NCI-H460 (cell line): ENCODE results near the gene HERC2. TPM values are rescaled to one million over a fixed set of nuclear protein-coding genes. Genes with fewer than 3 reads are reported as not detected.
"Not testable (repeated sequence)": the region's sequence is repeated elsewhere in the genome, so short reads cannot be mapped to it uniquely, and the experiment has no call there.

ENCODE experiments used
- DNase-seq: peaks from one replicate; pipeline ENCODE4 v3.0.0-alpha.2; 2016; ENCODE audit warnings: low read depth; ENCODE audit errors: extremely low read depth
- total RNA-seq: library from RNA; depleted of rRNA; stranded (reverse); fragments of >200 nt; shearing (Covaris generic); gene quantifications from 2 replicates; pipeline ENCODE4 v1.2.3, GENCODE V29; 2014

HERC2 gene
- total RNA-seq, 1 experiment from 2014 or later = 32.7 TPM

DNA sequence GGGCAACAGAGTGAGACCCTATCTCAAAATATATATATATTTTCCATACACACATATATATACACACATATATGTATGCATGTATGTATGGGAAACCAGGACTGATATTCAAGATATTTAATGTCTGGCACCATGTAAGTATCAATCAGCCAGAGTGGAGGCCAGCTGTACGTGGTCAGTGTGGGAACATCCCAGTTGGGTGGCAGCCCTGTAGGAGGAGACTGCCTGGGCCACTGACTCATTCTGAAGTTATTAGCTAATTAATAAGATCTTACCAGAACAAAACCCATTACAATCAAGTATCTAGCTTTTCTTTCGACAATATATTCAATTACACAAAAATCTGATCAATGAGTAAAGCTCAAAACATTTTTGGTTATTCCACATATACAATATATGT lies 137.8 kb downstream of the HERC2 start:
- DNase-seq = no peak

DNA sequence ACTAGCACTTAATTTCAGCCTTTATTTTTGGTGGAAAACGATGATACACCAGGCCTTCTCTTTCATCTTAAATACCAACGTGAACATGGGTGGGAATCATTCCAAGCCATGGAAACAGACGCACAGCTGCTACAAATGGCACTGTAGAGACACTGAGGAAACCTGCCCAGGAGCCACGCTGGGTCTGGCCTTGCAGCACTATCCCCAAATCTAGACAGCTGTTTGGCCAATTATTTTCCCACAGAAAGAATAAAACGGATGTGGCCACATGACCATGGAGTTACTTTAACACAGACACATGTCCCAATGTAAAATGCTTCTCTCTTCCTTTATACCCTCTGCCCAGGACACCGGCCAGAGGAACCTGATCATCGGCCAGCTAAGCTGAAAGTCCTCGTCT lies 139.2 kb downstream of the HERC2 start:
- DNase-seq = no peak

DNA sequence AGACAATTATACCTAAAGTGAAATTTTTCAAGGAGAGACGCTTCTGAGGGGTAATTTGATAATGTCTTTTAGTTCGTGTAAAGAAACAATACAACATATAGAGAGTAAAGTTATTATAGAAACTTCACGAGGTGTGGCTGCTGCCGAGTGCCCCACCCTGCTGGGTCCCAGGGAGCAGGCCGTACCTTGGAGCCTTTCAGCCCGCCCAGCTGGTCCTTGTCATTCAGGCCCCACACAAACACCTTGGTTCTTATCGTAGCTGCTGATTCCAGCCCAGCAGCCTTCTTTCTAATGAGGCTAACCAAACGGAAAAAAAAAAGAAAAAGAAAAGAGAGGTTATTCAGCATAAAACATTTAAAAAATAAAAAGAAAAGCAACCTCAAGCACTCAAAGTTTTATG lies 139.8 kb downstream of the HERC2 start:
- DNase-seq = no peak

GRCh38 chr15:28181366-28181765 lies 140.6 kb downstream of the HERC2 start:
- DNase-seq = no peak

- DNase-seq = no peak
Measured at GRCh38 chr15:28179270-28179669, 142.7 kb downstream of the HERC2 start.

- DNase-seq = no peak
Measured at GRCh38 chr15:28178727-28179126, 143.3 kb downstream of the HERC2 start.

DNA sequence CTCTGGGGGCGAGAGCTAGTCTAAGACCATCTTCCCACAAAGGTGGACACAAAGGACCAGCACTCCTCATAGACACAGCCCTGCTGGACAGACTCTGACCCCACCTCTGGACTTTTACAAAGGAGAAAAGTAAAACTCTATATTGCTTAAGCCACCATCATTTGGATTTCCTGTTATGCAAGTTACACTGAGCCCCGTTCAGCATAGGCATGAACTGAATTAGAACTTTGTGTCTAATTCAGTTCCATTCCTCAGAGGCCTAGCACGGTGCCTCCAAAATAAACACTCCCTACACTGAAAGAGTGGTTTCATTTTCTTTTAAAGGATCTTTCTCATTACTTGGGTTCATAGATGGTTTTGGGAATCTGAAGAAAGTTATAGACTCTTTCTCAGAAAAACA lies 143.7 kb downstream of the HERC2 start:
- DNase-seq = no peak

- no peak for DNase-seq
Measured at GRCh38 chr15:28169366-28169765, 152.6 kb downstream of the HERC2 start.

GRCh38 chr15:28168405-28169121 lies 153.4 kb downstream of the HERC2 start:
- not testable (repeated sequence) for DNase-seq

GRCh38 chr15:28167042-28167441 lies 154.9 kb downstream of the HERC2 start:
- DNase-seq = no peak

DNA sequence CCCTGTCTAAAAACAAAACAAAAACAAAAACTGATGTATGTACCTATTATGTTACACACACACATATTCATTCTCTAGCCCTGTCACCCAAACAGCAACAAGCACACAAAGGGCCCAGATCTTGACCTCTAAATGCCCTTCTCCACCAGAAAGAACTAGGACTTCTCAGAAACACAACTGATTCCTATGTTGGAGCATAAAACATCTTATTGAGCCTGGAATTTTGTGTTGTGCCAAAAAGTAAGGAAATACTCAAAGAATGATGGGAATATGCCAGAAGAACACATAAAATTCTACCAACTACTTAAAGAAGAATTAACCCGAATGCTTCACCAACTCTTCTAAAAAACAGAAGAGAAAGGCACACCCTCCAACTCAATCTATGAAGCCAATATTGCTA lies 156.2 kb downstream of the HERC2 start:
- DNase-seq = no peak

GRCh38 chr15:28164876-28165275 lies 157.1 kb downstream of the HERC2 start:
- DNase-seq = no peak

- DNase-seq = no peak
Measured at GRCh38 chr15:28154283-28154682, 167.7 kb downstream of the HERC2 start.

DNA sequence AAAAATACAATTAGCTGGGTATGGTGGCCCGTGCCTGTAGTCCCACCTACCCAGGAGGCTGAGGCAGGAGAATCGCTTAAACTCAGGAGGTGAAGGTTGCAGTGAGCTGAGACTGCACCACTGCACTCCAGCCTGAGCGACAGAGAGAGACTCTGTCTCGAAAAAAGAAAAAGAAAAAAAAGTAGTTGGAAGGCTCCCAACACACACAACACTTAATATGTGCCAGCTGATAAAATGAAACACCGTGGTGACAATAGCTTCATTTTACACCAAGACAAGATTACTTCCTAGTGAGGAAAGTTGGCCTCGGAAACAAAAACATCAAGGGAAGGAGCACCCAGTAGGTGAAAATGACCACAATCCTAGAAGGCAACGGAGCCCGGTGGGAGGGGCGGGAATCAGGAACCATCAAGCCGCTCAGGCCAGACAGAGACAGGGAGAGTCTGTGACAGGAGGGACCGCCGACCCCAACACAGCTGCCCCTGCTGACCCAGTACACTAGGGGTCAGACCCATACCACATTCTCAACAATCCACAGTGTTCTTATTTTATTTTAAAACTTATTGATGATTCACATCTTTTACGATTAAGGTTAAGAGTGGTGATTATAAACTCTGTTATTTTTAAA lies 168.4 kb downstream of the HERC2 start:
- no peak for DNase-seq

DNA sequence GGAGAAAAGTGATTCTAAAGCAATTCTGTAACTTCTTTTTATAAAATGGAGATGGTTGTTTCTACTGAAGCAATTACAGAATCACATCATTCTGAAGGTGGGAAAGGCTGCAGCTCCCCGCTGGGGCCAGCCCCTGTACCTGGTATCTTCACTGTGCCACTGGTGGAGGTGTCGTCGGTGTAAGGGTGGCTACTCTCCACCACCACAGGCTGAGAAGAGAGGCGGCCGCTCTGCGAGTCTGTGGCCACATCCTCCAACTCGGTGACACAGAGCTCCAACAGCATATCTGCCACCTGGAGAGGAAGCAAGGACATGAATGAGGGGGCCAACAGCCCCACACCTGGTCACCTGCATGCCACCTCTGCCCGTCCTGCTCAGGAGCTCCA lies 169.4 kb downstream of the HERC2 start:
- DNase-seq = not testable (repeated sequence)

DNA sequence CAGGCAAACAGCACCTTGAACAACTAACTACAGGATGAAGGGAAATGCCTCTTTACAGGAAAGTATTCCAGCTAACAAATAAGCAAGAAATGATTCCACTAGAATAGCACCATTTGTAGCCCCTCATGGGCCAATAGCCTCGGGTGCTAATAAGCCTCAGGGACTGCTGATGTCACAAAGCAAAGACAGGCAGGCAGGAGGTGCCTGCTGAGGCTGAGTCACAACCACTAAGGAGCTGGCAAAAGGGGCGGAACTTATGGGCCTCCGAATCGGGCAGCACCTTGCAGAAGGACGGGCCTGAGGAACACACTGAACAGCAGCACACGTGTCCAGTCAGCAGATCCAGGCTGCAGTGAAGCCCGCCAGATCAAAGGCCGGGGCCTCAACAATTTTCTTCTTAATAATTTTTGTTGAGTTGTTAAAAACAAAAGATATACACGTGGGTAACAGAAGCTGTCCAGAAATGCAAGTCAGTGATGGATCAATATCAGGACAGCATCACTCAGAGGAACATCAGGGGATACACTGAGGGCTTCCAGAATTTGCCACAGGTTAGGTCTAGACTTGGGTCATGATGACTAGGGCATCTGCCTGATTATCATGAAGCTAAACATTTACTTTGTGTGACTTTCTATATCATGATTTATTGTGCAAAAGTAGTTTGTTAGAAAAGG lies 170.0 kb downstream of the HERC2 start:
- peak; percentile 30 for DNase-seq

- no peak for DNase-seq
Measured at GRCh38 chr15:28147801-28148200, 174.2 kb downstream of the HERC2 start.

DNA sequence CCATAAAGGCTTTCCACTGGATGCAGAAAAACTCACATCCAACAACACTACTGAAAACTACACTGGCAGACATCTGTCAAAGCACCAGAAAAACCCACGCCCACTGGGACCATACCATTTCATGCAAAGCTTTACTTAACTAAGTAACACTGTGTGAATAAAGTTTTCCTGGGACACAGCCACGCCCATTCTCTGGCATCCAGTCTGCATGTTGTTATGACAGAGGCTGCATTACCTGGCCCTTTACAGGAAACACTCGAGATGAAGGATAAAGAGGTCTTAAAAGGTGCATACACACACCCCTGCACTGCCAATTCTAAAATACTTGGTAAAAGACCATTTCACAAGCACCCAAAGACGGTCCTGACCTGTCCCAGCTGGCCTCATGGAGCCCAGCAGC lies 176.6 kb downstream of the HERC2 start:
- not testable (repeated sequence) for DNase-seq

DNA sequence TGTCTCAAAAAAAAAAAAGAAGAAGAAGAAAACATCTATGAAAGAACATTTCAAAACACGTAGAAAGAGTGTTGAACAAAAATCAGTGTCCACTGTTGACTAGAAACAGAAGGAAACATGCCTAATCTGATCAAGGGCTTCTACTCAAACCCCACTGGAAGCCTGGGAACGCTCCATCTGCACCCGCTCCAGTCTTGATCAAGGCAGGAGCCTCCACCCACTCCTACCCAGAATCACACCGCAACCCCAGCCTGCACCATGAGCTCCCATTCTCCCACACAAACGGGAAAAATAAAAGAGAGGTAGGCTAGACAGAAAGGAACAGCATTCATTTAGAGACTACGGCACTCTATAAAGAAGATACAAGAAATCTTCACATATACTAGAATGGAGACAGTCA lies 181.9 kb downstream of the HERC2 start:
- DNase-seq = no peak

DNA sequence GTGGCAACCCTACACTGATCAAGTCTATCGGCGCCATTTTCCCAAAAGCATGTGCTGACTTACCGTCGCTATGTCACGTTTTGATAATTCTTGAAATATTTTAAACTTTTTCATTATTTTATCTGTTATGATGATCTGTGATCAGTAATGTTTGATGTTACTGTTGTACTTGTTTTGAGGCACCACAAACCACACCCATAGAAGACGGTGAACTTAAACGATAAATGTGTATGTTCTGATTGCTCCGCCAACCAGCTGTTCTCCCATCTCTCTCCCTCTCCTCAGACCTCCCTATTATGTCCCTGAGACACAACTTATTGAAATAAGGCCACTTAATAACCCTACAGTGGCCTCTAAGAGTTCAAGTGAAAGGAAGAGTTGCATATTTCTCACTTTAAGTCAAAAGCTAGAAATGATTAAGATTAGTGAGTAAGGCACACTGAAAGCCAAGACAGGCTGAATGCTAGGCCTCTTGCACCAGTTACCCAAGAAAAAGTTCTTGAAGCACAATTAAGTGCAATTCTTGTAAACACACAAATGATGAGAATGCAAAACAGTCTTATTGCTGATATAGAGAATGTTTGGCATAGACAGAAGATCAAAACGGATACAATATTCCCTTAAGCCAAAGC lies 184.5 kb downstream of the HERC2 start:
- not testable (repeated sequence) for DNase-seq

DNA sequence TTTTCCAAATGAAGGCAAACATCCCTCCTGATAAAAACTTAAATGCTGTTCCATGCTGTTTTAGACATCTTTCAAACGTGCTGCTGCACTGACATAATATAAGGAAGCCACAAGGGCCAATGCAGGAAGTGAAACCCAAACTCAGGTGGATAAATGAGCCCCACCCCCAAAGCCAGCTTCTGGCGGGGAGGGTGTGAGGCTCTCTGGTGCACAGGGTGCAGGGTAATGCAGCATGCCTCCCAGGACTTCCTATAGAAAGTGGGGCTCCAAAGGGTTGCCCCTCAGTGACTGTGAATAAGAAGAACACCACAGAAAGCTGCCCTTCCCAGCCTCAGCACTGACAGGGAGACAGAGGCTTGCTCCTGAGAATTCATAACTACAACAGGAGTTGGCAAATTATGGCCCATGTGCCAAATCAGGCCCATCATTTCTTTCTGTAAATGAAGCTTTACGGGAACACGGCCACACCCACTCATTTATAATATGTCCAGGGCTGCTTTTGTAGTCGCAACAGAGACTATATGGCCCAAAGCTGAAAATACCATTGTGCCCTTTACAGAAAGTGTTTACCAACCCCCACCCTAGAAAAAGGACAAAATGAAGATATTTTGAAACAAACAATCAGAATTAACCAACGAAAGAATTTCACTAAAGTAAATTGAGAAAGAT lies 185.6 kb downstream of the HERC2 start:
- not testable (repeated sequence) for DNase-seq
